Measurements from ENCODE around the gene HBP1.
"Not testable (repeated sequence)": the region's sequence is repeated elsewhere in the genome, so short reads cannot be mapped to it uniquely, and the experiment has no call there.

HBP1 gene, protein sequence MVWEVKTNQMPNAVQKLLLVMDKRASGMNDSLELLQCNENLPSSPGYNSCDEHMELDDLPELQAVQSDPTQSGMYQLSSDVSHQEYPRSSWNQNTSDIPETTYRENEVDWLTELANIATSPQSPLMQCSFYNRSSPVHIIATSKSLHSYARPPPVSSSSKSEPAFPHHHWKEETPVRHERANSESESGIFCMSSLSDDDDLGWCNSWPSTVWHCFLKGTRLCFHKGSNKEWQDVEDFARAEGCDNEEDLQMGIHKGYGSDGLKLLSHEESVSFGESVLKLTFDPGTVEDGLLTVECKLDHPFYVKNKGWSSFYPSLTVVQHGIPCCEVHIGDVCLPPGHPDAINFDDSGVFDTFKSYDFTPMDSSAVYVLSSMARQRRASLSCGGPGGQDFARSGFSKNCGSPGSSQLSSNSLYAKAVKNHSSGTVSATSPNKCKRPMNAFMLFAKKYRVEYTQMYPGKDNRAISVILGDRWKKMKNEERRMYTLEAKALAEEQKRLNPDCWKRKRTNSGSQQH

GRCh38 chr7:107168233-107169119, at the start of gene HBP1:
HBP1 (plus strand) TSS chr7:107169003; CDS start chr7:107179894, 10,891 bp downstream.
- DNase-seq = peak; percentile 100

DNA sequence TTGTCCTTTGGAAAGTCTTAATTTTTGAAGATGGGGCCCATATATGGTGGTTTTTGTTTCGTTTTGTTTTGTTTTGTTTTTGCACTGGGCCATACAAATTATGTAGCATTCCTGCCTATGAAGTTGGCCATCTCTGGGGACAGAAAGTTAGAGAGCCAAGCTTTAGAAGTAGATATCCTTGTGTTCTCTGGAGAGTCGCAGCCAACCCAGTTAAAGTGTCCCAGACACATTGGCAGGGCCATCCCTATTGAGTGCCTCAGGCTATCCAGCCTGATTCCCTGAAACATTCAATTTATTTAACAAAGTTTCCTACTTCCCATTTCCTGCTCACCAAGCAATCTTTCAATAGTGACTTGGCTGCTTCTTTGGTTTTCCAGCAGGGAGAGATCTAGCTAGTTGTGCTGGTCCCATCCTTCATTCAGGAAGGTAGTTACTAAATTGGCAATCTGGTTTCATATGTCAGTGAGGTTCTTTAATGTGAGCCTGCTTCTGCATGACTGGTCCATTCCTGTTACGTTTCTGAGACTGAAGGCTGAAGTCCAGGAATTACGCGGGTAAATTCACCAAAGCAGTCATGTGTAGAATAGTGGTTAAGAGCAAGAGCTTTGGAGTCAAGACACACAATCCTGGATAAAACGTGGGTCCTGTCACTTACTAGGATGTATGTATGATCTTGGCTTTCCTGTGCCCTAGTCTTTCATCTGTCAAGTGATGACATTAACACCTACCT, 49.3 kb upstream of the HBP1 start:
- DNase-seq = no peak

DNA sequence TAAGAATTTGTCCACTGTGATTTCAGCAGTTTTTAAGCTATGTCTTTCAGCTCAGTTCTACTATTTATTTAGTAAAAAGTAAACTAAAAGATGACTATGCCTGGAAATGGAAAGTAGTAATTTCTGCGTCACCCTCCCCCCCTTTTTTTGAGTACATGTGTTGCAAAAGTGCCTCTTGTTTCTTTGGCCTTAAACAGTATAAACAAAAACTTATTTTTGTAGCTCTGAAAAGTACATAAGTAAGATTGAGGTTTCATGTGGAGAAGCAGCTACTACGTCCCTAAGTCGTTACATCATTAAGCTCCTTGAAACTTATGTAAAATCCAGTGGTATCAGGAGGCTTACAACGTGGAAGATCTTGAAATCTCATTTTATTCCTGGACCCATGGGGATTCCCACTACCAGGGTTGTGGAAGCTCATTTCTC, 46.3 kb upstream of the HBP1 start:
- no peak for DNase-seq

- no peak for DNase-seq
Observed at GRCh38 chr7:107123392-107123791, 45.4 kb upstream of the HBP1 start.

DNA sequence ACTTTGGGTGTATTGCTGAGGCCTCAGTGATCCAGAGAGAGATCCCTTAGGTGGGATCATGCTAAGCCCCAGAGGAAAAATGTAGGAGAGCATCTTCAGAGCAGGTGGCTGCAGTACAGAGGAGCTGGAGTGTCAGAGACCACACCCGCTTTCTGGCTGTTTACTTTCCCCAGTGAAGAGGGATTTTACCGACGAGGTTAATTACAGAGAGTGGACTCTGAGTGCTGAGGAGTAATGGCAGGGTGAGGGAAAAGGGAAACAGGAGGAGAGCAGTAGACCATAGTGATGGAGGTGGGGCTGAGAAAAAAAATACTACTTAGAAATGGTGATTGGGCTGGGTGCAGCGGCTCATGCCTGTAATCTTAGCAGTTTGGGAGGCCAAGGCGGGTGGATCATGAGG, 43.3 kb upstream of the HBP1 start:
- no peak for DNase-seq

DNA sequence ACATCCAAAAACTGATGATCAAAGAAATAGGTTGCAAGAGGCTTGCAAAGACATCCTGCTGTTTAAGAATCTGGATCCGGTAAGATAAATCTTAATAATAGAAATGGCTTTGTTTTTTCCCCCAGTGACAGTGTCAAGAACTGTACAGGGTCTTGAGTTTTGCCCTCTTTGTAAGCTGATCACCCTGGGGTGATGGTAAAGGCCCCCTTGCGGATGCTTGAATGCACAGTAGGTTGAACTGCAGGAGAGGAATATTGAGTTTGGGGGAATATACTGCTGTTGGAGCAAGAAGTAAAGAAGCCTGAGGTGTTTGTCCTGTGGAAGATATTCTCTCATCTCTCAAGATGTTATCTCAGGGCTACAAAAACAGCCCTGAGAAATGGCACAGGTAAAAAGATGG, 40.6 kb upstream of the HBP1 start:
- no peak for DNase-seq

GRCh38 chr7:107128748-107129147, 40.1 kb upstream of the HBP1 start:
- no peak for DNase-seq

GRCh38 chr7:107130487-107131220, 38.1 kb upstream of the HBP1 start:
- no peak for DNase-seq

GRCh38 chr7:107133396-107133795, 35.4 kb upstream of the HBP1 start:
- DNase-seq = no peak

DNA sequence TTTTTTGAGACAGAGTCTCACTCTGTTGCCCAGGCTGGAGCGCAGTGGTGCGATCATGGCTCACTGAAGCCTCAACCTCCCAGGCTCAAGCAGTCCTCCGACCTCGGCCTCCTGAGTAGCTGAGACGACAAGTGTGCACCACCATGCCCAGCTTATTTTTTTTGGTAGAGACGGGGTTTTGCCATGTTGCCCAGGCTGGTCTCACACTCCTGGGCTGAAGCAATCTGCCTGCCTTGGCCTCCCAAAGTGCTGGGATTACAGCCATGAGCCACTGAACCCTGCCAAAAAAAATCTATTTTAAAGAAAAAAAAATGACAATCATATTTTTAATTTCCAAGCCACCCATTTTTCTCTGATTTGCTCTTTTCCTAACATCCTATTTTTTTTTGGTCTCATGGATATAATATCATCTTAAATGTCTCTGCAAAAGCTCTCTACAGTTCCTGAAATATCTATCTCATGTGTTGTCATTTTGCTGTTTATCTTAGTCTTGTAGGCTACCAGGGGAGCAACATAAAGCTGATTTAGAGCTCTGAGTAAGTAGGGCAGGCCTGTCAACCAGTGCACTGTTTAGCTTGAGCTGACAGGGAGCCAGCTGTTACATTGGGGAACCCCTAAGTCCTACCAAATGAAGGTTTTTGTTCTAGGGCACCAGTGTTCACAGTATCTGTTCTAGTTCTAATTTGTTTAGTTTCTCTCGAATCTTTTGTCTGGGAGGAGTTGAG, 29.9 kb upstream of the HBP1 start:
- no peak for DNase-seq

DNA sequence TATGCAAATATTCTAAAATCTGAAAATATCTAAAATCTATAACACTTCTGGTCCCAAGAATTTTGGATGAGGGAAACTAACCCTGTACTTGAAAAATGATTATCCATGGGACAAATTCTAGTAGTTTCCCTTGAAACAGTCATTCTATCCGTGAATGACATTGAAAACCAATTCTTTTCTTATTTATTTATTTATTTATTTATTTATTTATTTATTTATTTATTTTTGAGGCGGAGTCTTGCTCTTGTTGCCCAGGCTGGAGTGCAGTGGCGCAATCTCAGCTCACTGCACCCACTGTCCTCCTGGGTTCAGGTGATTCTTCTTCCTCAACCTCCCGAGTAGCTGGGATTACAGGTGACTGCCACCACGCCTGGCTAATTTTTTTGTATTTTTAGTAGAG, 24.9 kb upstream of the HBP1 start:
- not testable (repeated sequence) for DNase-seq

GRCh38 chr7:107145067-107145838, 23.6 kb upstream of the HBP1 start:
- no peak for DNase-seq

- DNase-seq = no peak
Observed at GRCh38 chr7:107147464-107148393, 21.1 kb upstream of the HBP1 start.

DNA sequence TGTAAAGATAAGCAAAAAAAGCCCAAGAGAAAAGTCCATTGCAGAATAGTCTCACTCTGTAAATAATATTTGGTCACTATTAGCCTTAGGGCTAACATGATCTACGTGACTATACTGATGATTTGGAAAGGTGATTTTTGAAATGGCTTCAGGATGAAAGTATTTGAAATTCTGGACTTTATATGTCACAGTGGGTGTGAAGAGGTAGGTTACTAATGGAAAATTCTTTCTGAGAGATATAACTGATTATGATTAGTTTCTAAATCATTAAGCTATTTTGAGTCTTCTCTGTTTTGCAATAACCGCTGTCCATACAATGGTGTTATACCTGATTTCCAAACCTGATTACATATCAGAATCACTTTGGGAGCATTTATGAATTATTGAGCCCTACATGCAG, 20.1 kb upstream of the HBP1 start:
- DNase-seq = no peak

DNA sequence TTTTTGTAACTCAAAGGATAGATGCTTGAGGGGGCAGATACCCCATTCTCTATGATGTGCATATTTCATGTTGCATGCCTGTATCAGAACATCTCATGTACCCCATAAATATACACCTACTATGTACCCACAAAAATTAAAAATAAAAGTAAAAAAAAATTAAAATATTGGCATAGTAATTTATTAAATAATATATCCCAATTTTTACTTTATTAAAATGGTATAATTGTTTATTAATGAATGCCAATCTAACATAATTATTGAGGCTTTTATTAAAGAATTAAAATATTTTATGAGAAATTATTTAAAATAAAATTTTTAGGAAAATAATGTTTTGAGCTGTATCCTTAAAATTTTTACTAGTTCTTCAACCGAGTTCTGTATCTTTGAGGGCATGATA, 18.9 kb upstream of the HBP1 start:
- no peak for DNase-seq

DNA sequence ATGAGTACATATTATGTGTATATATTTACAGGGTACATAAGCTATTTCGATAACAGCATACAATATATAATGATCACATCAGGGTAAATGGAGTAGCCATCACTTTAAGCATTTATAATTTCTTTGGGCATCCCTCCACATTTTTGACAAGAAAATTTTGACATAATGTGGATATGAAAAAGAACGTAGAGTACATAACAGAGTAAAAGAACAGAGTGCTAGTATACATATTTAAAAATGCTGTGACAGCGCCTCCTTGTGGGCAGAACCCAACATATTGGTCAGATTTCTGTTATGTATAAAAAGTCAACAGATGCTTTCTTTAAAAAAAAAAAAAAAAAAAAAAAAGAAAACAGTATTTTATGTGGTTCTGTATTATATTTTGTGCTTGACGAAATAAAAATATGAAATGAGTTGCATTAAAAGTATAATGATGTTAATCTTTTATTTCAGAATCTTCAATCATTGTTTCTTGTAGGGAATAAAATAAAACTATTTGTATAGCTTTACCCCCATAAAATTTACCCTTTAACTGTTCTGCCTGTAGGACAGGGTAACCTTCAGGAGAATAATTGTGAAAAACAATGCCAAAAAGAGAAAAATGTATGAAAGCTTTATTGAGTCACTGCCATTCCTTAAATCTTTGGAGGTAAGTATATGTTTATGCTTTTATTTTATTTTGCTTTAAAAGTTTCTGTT, 18.3 kb upstream of the HBP1 start:
- DNase-seq = peak; percentile 29

DNA sequence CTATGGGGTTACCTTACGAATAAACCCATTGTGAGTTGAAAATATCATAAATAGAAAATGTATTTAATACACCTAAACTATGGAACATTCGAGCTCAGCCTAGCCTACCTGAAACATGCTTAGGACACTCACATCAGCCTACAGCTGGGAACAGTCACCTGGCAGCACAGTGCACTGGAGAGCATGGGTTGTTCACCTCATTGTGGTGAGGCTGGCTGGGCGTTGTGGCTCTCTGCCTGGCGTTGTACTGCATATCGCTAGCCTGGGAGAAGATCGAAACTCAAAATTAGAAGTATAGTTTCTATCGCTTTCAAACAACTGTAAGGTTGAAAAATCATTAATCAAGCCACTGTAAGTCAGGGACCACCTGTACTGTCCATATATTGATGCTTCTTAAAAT, 17.3 kb upstream of the HBP1 start:
- no peak for DNase-seq

DNA sequence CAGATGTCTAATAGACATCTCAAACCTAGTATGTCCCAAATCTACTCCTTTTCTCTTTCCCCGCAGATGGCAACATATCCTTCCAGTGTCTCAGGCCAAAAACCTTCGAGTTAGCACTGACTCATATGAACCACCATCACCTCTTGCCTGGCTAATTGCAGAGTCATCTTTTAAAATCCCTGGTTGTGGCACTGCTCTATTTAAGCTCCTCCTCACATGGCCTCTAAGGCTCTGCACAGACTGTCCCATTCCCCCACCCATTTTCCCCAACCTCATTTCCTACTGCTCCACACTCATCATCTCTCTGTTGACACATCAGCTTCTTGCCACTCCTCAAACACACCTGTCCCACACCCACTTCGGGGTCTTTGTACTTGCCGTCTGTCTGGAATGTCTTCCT, 16.8 kb upstream of the HBP1 start:
- no peak for DNase-seq

- DNase-seq = no peak
Observed at GRCh38 chr7:107154826-107155225, 14.0 kb upstream of the HBP1 start.

Measured in DMS 273 treated with DMSO at 0.1 percent for 48 hours (cell line).